Right ventricle myocardium inferior (tissue), 1 donor: ENCODE measurements around the gene EEF1A2. TPM values are rescaled to one million over a fixed set of nuclear protein-coding genes. Genes with fewer than 3 reads are reported as not detected.

Source experiments
- ATAC-seq: fragments of 200-7000 bp; cut with Tn5 transposase; one replicate; pipeline ENCODE4 v1.9.1; 2020; ENCODE audit warnings: mild to moderate bottlenecking, moderate library complexity
- DNase-seq: peaks from one replicate; pipeline ENCODE4 v3.0.0; 2021; ENCODE audit errors: missing footprints
- intact Hi-C: fragments of 100-400 bp; cut with DNase I; formaldehyde crosslinking; loops from one replicate; pipeline ENCODE4 v1.11.0; 2022
- long read RNA-seq: library from polyadenylated mRNA; unstranded; transcript quantifications from one replicate; pipeline ENCODE4 v2.0.0, GENCODE V29; 2021
- total RNA-seq: library from RNA; stranded (reverse); fragmentation: NEBNext Ultra II Directional; extraction: Animal tissue kit (Norgen Biotek cat#: 25700); gene quantifications from one replicate; pipeline ENCODE4 v1.2.1, GENCODE V29; 2021
- donor health status: DM: no; HTN: yes; CAD: no; lungs with severe emphysema.

The EEF1A2 gene
- 1,274 TPM for total RNA-seq
- long read RNA-seq, transcript EEF1A2-201 (8 exons, 2,014 nt): major isoform, 1,136 of 1,304 reads
- long read RNA-seq, partial matches to known transcripts: 110 of 1,304 reads
- long read RNA-seq, other reads (novel, unspliced or antisense): 58 of 1,304 reads

DNA sequence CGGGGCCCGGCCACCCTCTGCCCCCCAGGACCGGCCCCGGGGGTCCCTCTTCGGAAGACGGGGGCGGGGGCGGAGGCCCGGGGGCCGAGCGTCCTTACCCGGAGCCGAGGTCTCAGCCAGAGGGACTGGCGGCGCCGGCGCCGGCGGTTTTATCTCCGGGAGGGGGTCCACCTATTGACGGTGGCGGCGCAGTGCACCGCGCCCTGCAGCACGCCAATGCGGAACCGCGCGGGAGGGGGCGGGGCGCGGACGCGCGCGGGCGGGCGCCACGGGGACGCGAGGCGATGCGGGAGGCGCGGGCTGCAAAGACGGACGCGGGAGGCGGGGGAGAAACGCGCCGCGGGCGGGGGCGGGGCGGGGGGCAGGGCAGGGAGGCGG, at the start of gene EEF1A2:
Gene EEF1A2 (minus strand): TSS at position 124 of the 378 bp plus-strand sequence. CDS start 1,320 bp downstream, outside the sequence.
- ATAC-seq: peak; percentile 33
- peak; percentile 82 for DNase-seq
- intact Hi-C loops: no loop called here

GRCh38 chr20:63548542-63548941, 49.7 kb upstream of the EEF1A2 start:
- DNase-seq (no peak), ATAC-seq (no peak)
- intact Hi-C loops: no loop called here

DNA sequence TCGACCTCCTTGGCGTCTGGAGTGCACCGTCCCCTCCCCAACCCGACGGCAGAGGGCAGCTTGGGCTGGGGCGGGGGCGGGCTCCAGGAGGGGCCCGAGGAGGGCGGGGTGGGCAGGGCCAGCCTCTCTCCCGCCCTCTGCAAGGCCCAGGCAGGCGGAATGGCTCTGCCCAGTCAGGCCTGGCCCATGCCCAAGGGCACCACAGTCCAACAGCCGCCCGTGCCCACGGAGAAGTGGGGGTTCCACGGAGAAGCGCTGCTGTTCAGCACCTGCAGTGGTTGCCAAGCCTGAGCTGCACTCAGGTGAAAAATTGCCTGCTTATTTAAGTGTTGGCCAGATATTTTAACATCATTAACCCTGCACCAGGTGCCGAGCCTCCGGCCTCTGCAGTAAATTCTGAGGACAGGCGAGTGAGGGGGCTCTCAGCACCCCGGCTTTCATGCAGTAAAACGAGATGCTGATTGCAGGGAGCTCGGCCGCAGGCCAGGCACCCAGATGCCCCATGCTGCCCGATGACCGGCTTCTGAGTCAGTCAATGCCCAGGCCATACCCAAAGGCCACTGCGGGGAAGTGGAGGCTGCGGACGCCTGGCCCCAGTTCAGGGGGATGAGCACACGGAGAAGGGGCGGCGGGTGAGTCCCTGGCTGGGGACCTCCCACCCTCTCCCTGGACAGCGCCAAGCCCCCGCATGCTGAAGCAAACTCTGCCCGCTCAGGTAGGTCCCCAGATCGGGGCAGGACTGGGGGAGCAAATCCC, 49.0 kb upstream of the EEF1A2 start, which contains the start of gene SRMS:
Gene SRMS (minus strand): TSS at position 25 of the 756 bp plus-strand sequence. CDS start 286 bp downstream, outside the sequence.
- ATAC-seq (no peak), DNase-seq (no peak)
- intact Hi-C loops: no loop called here

DNA sequence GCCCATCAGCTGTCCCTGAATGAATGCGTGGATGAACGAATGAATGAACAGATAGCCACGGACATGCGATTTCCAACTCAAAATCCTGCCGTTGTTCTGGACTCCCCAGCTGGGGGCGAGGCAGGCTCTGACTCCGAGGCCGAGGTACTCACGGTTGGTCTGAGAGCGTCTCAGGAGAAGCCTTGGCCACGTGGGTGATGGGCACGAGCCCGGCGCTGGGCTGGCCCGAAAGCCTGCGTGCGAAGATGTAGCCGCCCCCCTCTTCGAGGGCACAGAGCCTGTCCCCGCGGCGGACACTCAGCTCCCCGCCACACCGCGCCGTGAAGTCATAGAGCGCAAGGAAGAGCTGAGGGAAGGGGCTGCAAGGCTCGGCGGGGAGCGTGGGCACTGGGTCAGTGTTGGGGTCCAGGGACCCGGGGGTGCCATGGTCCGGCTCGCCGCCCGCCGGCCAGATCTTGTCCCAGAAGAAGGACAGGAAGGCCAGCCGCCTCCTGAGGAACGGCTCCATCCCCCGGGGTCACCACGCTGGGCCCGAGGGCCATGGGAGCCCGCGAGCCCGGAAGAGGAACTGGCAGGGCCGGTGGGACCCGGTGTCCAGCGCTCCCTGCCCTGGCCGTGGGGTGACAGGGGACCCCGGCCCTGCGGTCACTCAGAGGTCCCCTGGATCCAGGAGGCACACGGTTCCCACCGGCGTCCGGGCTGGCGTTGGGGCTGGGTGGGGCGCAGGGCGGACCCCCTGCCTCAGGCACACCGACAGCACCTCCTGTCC, 48.3 kb upstream of the EEF1A2 start:
- intact Hi-C loops: no loop called here

DNA sequence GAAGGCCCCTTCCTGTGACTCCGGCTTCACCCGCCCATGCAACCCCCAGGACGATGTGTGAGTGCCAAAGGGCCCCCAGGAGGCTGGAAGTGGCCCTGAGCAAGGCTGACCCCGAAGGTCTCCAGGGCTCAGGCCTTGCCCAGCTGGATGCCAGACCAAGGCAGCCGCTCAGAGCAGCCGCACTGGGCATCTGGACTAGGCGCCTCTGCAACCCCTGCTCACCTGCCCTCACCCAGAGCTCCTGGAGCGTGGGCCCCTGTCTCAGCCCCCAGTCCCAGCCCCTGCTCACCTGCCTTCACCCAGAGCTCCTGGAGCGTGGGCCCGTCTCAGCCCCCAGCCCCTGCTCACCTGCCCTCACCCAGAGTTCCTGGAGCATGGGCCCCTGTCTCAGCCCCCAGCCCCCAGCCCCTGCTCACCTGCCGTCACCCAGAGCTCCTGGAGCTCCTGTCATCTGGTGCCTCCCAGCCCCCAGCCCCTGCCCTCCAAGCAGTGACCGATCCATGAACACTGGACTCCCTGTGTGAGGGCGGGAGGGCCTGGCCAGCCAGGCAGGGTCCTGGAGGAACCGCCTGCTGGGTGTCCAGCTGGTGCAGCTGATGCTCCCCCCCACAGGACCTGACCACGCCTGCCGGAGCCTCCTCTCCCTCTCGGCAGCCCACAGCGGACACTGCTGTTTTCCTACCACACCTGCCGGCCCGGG, 47.5 kb upstream of the EEF1A2 start:
- ATAC-seq (no peak), DNase-seq (no peak)
- intact Hi-C loops: no loop called here

More for the DNA sequence above, 48.3 kb upstream of the EEF1A2 start:
- DNase-seq (peak; percentile 53), ATAC-seq (no peak)

DNA sequence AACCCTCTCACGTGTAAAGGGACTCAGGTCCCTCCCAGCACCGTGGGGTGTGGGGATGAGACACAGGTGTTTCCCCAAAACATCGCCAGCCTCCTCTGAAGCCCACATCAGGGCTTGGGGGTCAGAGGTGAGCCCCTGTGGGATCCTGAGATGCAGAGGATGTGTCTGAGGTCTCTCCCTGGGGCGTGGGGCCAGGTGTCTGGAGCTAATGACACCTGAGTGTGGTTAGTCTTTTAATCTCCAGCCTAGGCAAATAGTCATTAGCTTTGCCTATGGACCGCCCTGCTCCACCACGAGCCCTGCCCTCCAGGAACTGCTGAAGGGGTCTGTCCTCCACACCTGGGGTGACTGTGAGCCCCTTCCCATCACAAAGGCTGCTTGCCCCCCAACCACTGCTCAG, 46.9 kb upstream of the EEF1A2 start:
- intact Hi-C loops: no loop called here
- ATAC-seq (no peak), DNase-seq (no peak)

GRCh38 chr20:63544958-63545516, 46.2 kb upstream of the EEF1A2 start:
- intact Hi-C loops: no loop called here
- DNase-seq (no peak), ATAC-seq (no peak)

- DNase-seq: no peak
- intact Hi-C loops: no loop called here
- no peak for ATAC-seq
Measured at GRCh38 chr20:63544241-63544957, 45.5 kb upstream of the EEF1A2 start.

DNA sequence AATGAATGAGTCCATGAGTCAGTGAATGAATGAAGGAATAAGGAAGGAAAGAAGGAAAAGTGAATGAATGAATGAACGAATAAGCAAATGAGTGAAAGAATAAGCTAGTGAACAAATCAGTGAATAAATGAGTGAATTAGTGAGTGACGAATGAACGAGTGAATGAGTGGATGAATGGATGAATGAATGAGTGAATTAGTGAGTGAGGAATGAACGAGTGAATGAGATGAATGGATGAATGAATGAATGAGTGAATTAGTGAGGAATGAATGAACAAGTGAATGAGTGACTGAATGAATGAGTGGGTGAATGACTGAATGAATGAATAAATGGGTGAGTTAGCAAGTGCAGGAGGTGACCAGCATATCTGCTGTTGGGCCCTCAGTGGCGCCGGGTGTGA, 44.9 kb upstream of the EEF1A2 start:
- no peak for ATAC-seq
- no peak for DNase-seq
- intact Hi-C loops: no loop called here

- no peak for DNase-seq
- intact Hi-C loops: no loop called here
- ATAC-seq: no peak
Measured at GRCh38 chr20:63543131-63543530, 44.2 kb upstream of the EEF1A2 start.

DNA sequence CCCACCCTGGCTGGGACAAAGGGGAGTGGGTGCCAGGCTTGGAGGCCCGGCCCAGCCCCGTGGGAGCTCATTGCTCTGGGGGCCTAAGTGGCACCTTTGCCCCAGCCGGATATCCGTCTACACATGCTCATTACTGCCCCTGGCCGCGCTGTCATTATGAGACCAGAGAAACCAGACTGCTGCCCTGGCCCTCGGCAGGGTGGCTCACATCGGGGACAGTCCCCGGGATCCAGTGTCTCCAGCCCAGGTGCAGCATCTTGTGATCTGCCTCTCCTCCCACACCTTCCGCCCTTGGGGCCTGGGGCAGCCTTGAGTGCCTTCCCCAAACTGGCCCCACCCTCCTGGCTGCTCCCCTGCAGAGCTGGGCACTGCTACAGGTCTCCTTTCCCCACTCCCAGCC, 43.8 kb upstream of the EEF1A2 start:
- DNase-seq (no peak), ATAC-seq (no peak)
- intact Hi-C loops: no loop called here

GRCh38 chr20:63542031-63542559, 43.2 kb upstream of the EEF1A2 start:
- ATAC-seq (no peak), DNase-seq (no peak)
- intact Hi-C loops: no loop called here

DNA sequence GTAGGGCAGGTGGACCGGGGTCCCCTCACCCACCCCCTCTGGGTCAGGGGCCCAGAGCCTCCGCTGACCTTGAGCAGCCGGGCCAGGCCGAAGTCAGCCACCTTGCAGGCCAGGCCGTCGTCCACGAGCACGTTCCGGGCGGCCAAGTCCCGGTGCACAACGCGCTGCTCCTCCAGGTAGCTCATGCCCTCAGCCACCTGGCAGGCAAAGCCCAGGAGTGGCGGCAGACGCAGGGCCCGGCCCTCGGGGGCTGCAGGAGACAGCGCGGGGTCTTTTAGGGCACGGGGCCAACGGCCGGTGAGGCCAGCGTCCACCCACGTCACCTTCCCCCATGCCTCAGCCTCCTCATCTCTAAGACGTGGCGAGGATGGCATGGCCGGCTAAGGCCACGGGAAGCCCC, 42.5 kb upstream of the EEF1A2 start:
- ATAC-seq (no peak), DNase-seq (no peak)
- intact Hi-C loops: no loop called here

DNA sequence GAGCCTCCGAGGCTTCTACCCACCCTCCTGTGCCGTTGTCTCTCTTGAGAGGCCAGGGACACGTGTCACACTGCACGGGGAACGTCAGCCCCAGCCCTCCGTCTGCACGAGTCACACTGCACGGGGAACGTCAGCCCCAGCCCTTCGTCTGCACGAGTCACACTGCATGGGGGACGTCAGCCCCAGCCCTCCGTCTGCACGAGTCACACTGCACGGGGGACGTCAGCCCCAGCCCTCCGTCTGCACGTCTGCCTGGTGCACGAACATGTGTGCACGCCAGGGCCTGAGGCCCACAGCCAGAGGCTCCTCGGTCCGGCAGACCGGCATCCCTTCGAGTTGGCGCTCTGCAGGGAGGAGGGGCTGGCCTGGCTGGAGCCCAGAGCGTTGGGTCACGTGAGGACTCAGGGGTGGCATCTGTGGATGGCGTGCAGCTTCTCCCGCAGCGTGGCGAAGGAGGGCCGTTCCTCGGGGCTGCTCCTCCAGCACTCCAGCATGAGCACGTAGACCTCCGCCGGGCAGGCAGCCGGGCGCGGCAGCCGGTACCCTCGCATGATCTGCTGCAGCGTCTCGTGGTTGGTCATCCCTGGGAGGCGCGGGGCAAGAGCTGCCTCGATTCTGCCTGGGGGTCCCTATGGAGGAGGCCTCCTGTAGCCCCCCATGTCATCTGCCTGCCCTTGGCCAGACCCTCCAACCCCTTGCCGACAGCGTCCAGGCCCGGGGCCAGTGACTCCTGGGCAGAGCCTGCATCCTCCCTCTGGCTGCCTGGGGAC, 41.7 kb upstream of the EEF1A2 start:
- intact Hi-C loops: no loop called here
- DNase-seq: no peak
- ATAC-seq: no peak

DNA sequence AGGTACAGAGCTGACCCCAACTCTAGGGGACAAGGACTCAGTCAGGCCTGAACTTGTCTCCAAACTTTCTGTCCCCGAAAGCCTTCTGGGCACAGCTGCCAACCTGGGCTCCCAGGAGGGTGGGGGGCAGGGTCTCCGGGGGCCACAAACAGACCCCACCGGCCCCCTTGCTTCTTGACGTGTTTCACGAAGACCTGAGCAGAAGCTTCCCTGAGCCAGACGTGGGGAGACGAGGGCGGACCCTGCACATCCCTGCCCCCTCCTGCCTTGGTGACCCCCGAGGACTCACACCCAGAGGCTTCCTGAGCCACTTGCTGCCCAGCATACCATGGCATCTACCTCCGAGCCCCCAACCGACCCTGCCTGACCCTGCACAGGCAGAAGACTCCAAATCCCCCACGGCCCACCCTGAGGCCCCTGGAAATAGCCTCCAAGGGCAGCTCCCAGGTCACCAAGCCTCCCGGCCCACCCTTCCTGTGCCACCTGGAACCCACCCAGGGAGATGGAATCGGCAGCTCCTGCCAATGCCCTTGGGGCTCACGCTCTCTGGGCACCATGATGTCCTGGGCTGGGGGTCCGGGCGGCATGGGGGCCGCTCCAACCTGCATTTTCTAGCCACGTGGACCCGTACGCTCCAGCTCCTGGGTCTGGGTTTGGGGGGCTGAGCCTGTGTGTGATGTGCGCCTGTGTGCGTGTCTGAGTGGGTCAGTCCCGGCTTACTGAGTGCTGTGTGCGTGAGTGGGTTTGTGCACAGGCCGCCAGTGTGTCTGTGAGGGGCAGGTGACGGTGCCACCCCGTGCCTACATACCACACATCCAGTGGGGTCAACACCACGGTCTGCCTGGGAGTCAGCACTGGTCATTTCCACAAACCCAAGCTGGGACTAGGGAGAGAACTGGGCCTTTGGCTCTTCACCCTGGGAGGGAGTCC, 40.8 kb upstream of the EEF1A2 start:
- ATAC-seq (no peak), DNase-seq (no peak)
- intact Hi-C loops: loop anchor here (2.0 to 5.0 kb wide), 4 partner anchors 37 to 433 kb away; partner anchors contain the start of gene ABHD16B

- ATAC-seq: no peak
- intact Hi-C loops: loop anchor here (2.0 to 5.0 kb wide), 4 partner anchors 38 to 434 kb away; partner anchors contain the start of gene ABHD16B
- DNase-seq: no peak
Measured at GRCh38 chr20:63539092-63539430, 40.2 kb upstream of the EEF1A2 start.
